ENCODE measurements around the gene NUP62. TPM values are rescaled to one million over a fixed set of nuclear protein-coding genes. Genes with fewer than 3 reads are reported as not detected.
A peak's percentile ranks its signal among the peaks of the same experiment; 100 is the strongest.

The NUP62 gene
- polyA plus RNA-seq, 3 donors, result 55.1 to 70.3 (median 67.1) TPM

DNA sequence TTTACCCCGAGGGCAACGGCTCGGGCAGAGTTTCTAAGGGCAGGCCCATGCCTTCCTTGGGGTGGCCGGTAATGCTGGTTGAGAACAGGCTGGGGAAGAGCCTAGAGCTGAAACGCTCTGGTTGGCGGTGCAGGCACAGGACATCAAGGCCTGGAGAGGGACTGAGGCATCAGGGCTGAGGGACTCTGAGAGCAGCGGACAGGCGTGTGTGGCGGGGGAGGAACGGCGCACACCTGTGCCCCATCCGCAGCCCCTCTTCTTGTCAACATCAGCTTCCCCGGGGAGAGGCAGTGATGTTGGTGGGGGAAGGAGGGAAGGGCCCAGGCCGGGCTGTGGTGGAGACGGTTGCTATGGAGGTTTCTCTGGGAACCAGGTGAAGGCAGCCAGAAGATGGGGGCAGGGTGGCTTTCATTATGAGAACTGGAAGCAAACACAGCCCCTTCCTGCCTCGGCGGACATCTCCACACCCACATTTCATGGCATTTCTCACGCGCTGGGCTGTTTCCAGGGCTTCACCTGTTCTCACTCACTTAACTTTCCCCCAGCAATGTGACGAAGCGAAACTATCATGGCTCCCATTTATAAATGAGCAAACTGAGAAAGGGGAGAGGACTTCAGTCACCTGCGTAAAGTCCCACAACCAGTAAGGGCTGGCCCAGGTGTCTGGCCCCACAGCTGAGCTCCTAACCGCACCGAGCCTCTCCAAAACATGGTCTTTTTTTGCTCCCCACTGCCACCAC is 8.5 kb downstream of the NUP62 start:
- no peak for DNase-seq (ENCODE audit: extremely low read depth in 1 of 11, low read depth in 9 of 11, low spot score in 4 of 11)

DNA sequence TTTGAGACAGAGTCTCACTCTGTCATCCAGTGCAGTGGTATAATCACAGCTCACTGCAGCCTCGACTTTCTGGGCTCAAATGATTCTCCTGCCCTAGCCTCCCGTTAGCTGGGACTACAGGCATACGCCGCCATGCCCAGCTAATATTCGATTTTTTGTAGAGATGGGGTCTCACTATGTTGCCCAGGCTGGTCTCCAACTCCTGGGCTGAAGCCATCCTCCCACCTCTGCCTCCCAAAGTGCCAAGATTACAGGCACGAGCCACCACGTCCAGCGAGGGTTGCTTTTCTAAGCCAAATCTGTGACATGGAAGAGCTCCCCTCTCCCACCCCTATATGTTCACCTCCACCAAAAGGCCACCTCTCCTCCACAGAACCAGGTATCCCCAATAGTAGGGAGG is 11.2 kb downstream of the NUP62 start:
- no peak for DNase-seq (ENCODE audit: extremely low read depth in 1 of 11, low read depth in 9 of 11, low spot score in 4 of 11)

DNA sequence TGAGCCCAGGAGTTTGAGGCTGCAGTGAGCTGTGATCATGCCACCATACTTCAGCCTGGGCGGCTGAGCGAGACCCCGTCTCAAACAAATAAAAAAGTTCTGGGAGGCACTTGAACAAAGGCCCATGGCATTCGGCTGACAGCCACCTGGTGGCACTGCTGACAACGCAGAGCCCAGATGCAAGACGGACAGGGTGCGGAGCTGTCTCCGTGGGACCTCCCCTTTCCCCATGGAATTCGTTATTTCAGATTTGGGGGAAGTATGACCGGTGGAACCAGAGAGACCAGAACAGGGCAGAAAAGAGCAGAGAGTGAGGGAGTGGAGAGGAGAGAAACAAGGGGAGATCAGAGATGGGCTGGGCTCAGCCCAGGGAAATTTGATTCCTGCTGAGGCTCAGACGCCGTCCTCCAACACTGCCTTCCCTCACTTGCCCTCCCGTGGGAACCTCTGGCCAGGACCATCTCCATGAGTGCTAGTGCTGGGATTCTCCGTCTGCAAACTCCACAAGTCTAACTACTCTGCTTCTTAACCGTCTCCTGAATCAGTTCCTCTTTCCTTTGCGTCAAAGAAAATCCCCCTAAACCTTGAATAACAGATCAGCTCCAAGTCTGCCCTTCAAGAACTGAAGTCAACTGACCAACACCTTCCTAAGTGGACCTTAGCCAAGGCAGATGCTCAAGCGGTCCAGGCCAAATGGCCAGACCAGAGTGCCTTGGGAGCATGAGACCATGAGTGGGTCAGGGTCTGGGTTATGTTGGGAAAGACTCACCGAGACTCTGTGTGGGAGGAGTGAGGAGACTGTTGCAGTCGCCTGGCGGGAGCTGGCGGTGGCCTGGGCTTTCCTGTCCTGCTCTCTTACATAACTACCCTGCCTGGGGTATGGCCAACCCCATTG is 12.2 kb downstream of the NUP62 start:
- no peak for DNase-seq (ENCODE audit: extremely low read depth in 1 of 11, low read depth in 9 of 11, low spot score in 4 of 11)

DNA sequence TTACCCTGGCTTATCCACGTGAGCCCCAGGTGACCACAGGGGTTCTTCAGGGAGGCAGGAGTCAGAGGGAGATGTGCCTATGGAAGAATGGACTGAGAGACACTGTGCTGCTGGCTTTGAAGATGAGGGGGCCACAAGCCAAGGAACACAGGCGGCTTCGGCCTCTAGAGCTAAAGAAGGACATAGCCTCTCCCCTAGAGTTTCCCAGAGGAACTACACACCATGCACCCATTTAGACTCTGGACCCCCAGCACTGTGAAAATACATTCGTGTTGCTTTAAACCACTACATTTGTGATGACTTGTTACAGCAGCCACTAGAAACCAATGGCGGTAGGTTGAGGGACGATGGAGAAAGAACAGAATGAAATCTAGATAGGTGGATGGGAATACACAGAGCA is 14.0 kb downstream of the NUP62 start:
- DNase-seq (ENCODE audit: extremely low read depth in 1 of 11, low read depth in 9 of 11, low spot score in 4 of 11), result no peak

DNA sequence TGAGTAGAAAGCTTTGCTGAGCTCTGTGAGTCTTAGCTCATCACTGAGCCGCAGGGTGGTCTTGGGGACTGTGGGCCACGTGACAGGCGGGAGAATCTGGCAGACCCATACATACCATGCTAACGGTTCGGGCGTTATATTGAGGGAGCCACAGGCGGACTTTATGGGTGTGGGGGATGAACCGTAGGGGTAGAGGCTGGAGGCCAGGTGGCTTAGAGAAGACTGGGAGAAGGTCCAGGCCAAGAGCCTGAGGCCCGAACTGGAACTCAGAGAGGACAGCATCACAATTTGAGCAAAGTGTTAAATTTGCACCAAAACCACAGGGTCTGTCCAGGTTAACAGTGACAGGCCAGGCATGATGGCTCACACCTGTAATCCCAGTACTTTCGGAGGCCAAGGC is 15.6 kb downstream of the NUP62 start:
- DNase-seq (ENCODE audit: extremely low read depth in 1 of 11, low read depth in 9 of 11, low spot score in 4 of 11), result no peak

DNA sequence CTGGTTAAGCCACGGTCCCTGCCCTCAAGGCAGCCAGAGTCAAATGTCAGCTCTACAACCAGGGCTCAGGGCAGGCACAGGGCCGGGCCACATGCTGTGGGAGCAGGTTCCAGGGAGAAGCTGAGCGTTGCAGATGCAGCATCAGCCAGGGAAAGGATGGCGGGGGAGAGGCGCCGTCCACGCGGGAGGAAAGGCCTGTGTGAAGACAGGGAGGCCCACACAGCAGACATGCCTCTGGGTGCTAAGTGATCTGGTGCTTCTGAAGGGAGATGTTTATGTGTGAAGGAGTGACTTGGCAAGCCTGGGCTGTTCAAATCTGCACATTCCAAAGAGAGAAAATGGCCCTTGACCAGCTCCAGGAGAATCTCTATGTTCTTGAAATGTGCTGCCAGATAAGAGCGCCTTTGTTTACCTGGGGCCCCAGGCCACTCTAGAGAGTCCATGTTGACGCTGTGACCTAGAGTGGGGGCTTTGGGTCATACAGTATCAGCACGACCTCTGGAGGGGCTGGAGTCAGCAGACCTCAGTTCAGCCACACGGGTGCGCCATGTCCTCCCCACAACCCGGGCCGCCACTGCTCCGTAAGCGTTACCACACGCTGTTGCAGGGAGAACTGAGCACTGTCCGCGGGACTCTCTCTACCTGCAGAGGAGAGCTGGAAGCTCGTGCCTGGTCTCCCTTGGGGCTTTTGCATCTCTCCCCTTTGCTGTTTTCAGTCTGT is 16.2 kb downstream of the NUP62 start:
- DNase-seq (ENCODE audit: extremely low read depth in 1 of 11, low read depth in 9 of 11, low spot score in 4 of 11), result no peak

DNA sequence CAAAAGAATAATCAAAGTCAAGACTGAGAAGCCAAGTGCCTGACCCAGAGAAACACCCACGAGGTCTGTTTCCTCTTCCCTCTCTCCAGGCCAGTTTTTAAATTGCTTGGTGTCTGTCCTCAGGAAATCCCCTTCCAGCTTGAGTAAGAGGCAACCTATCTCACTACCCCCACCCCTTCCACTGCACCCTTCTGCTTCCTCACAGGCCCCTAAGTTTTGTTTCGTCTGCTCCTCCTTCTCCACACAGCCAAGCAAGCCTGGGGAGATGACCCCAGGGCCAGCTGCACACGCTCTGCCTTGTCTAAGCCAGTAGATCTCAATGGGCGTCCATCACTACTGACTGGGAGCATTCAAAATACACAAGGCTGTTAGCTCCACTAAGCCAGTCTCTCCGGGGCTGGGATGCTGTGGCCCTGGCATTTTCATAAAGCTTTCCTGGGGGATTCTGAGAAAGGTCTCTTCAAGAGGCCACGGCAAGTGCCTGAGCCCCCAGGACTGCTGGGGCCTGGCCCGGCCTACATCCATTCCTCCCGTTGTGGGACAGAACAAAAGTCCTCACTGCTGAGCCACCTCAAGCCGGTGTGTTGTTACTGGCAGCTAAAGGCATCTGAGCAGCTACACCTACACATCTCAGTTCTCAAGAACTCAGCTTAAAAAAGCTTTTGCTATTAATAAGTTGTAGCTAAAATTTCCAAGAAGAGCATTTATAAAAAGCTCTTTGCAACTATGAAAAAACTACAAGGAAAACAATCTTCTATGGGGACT is 17.7 kb downstream of the NUP62 start:
- DNase-seq (ENCODE audit: extremely low read depth in 1 of 11, low read depth in 9 of 11, low spot score in 4 of 11), result no peak

DNA sequence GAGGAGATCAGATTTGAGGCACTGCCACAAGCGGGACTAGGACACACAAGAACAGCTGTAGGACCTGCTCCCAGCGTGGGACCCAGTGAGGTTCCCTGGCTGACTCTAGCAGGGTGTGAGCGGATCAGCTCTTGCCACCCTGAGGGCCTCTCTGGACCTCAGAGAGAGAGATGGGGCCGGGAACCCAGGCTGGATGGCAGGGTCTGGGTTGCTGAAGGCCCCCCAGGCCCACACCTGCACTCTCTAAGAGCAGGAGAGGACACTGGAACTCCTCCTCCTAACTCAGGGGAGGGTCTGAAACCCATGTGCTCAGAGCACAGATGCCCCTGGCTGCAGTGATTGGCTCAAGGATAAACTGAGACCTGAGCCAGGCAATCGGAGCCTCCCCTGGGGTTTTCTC is 19.1 kb downstream of the NUP62 start:
- no peak for DNase-seq (ENCODE audit: extremely low read depth in 1 of 11, low read depth in 9 of 11, low spot score in 4 of 11)

DNA sequence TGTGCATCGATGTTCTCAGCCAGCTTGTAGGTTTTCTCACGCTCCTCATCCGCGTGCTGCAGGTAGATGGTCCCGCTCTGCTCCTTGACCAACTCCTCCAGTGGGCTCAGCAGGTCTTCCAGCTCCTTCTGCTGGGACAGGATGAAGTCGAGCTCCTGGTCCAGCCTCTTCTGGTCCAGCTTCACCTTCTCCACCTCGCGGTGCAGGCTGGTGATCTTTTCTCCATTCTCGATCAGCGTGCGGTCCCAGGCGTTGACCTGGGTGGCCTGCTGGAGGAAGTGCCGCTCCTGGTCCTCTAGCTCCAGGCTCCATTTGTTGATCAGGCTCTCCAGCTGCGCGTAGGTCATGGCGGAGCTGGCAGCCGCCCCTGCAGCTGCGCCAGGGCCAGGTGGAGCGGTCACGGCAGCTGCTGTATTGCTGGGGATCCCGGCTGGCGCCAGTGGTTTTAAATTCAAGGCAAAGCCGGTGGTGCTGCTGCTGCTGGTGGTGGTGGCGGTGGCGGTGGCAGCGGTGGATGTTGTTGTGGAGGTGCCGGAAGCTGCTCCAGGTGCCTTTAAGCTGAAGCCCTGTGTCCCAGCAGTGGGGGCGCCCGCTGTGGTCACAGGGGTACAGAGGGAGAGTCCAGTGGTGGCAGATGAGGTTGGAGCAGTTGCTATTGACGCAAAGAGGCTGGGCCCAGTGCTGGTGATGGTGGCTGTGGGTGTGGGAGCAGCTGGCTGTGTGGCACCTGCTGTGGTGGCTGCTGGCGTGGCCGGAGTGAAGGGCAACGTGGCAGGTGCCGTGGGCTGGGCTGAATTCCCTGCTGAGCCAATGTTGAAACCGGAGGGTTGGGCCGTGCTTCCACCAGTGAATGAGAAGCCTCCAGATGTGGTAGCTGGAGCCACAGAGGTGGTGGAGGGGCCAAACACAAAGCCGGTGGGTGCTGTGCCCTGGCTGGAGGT is 20.6 kb downstream of the NUP62 start:
- no peak for DNase-seq (ENCODE audit: extremely low read depth in 1 of 11, low read depth in 9 of 11, low spot score in 4 of 11)

DNA sequence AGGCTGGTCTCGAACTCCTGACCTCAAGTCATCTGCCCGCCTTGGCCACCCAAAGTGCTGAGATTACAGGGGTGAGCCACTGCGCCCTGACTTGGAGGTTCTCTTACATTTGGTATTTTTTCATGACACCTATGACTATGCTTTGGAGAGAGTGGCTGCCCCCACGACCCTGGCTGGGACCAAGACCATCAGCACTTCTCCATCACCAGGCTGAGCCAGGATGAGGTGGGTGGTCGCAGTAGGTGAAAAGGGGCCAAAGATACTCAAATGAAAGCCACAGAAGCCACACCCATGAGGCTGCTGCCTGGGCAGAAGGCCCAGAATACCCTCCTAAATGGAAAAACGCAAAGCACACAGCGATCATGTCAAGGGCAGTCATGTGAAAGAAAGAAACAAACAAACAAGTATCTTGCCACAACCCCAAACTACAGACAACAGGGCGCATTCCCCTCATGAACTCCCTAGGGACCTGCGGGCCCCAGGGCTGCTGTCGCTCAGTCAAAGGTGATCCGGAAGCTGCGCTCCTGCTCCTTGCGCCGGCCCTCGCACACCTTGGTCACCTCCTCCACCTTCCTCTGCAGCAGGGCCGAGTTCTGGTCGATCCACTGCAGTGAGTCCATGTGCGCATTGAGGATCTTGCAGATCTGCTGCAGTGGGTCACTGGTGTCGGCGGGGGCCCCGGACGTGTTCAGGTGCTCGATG is 21.4 kb downstream of the NUP62 start:
- no peak for DNase-seq (ENCODE audit: extremely low read depth in 1 of 11, low read depth in 9 of 11, low spot score in 4 of 11)

DNA sequence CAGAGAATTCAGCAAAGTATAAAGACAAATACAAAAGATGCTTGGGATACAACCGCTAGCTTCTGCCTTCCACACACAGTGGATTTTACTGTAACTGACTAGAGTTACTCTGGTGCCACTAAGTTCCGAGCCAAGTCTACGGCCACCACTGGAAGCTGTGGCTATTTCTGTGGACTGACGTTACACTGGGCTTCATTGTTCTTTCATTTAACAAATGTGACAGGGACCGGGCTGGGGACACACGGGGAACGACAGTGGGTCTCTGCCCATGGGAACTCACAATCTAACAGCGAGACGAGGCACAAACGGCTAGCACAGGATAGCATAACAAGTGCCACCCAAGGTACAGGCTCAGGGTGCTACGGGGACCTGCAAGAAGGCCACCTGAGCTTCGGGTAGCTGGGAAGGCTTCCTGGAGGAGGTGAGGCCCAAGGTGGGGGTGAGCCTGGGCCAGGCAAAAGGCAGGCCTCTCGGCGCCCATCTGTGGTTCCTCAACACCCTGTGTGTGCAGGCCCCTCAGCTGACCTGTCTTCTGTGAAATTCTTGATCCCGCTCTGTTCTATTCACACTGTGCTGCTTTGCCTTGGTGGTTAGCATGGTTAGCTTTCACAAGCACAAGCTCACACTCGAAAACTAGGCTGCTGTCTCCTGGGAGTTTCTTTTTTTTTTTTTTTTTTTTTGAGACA is 22.3 kb downstream of the NUP62 start:
- no peak for DNase-seq (ENCODE audit: extremely low read depth in 1 of 11, low read depth in 9 of 11, low spot score in 4 of 11)

DNA sequence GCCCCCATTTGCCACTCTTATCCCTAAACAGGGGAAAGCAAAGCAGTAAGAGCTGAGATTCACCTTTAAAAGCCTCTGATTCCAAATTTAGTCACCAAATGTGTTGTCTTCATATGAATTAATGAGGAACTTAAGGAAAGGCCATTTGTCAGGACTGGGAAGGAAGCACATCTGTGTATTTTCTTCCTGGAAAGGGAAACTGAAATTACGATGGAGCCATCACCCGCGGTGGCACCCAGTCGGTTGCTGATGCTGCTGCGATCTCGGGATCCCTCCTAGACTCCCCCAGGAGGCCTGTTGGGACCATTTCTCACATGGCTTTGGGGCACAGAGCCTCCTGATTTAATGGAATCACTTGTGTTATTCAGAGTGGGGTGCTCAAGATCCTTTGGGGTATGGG is 25.2 kb downstream of the NUP62 start:
- no peak for DNase-seq (ENCODE audit: extremely low read depth in 1 of 11, low read depth in 9 of 11, low spot score in 4 of 11)

DNA sequence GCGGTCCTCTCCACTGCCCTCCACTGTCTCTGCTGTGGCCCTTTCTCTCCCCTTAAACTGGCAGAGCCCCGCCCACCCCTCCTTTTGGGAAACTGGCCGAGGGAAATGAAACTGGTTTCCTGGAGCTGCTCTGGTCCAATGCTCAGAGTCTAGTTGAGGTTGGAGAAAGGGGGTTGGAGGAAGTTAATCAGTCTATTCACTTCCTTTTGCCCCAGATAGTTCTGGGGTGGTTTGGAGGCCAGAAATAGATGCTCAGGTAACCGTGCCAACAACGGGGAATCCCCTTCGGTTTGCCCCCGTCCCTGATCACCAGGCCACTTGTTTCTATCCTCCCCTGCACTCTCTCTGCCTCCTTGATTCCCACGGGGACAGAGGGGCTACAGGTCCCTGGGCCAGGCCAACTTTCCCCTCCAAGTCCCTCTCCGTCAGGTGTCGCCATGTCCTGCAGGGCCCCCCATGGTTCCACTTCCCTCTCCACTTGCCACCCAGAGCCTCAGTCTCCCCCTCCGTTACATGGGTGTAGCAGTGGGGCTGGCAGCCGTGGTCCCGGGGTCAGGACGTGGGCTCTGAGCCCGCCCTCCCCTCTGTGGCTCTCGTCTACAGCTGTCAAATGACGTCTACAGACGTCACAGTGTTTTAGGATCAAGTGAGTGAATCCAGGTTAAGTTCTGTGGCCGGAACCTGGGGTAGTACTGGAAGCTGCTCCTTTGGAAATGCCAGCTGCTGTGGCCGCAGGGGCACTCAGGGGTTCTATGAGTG is 32.3 kb downstream of the NUP62 start, which contains the start of gene IL4I1:
Gene IL4I1 (minus strand): TSS at position 25 of the 759 bp plus-strand sequence. CDS start 727 bp downstream, outside the sequence.
- DNase-seq (ENCODE audit: extremely low read depth in 1 of 11, low read depth in 9 of 11, low spot score in 4 of 11), result peak in 1 of 11 donors; percentile 37

DNA sequence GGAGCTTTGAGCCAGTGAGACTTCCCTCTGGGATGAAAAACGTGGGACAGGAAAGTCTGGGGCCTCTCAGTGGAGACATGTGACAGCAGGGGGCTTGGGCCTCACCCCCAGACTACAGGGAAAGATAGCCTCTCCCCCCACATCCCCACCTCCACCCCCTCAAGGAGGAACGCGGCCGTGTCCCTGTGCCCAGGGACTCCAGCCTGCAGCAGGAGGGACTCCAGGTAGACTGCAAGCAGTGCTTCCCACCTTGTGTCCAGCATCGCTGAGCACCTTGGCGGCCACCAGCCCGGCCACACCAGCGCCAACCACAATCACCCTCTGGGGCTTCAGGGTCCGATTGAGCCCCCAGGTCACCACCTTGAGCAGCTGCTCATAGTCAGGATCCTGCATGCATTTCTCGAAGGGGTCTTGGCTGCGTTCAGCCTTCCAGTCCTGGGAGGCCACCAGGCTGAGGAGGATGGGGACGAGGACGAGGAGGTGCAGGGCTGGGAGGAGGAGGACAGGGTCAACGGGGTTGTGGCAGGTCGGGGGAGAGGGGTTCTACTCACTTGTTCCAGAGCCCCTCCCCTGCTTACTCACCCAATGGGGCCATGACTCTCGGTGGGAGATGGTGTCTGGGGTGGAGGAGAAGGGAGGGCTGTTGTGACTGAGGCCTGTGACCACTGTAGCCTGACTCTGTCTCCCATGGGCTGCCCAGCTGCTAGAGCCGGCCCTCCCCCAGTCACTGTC is 33.6 kb downstream of the NUP62 start:
- DNase-seq (ENCODE audit: extremely low read depth in 1 of 11, low read depth in 9 of 11, low spot score in 4 of 11), result no peak

DNA sequence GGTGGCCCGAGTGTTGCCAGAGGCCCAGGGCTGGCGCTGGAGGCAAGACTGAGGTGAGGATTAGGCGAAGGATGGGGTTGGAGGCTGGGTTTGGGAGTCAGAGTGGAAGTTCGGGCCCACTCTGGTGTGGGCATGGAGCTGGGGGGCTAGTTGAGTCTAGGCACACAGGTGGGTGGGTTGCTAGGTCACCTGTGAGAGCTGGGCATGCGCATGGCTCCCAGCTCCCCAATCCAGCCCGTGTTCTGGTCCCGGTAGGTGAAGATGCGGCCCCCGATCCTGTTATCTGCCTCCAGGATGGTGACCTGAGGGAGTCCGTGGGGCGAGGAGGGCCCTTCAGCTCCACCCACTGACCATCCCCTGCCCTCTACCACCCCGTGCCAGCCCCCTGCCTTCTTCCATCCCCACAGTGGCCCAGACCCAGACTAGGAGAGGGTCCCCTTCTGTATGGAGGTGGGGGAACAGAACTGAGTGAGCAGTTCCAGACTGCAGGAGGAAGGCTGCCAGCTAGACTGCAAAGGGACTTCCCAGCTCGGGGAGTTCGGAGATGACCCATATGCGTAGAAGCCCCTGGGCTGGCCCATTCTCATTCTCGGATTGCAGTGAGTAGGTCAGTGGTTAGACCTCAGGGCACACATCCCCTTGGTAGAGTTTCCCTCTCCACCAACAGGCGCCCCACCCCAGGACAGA is 34.3 kb downstream of the NUP62 start:
- DNase-seq (ENCODE audit: extremely low read depth in 1 of 11, low read depth in 9 of 11, low spot score in 4 of 11), result no peak

Measured in renal cortex interstitium (tissue), 11 donors.